ENCODE measurements around the gene OR5AP2. TPM values are rescaled to one million over a fixed set of nuclear protein-coding genes. Genes with fewer than 3 reads are reported as not detected.
"Not testable (repeated sequence)": the region's sequence is repeated elsewhere in the genome, so short reads cannot be mapped to it uniquely, and the experiment has no call there.

The OR5AP2 gene
- polyA plus RNA-seq, 2 of the 4 experiments (the other 2 are of a cell fraction), result not detected

DNA sequence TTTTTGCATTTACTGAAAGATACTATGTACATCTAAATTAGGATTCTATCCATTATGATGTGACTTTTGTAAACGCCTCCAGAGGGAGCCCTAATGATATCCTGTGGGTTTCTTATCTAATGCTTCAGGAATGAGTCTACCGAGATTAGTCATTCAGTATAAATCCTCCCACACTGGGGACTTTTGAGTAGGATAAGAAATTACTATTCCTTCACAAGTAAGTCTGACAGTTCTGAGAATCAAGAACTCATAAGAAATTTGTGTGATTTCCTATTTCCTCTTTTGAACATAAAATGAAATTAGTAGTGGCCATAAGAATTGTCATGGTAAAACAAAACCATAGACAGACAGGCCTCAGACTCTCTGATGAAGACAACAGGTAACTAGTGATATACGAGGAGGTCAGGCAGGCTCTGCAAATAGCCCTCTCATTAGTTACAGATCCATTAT is 17.6 kb downstream of the OR5AP2 start:
- POLR2A ChIA-PET, result no interaction called here
- TF ChIP-seq, protein P1, sequence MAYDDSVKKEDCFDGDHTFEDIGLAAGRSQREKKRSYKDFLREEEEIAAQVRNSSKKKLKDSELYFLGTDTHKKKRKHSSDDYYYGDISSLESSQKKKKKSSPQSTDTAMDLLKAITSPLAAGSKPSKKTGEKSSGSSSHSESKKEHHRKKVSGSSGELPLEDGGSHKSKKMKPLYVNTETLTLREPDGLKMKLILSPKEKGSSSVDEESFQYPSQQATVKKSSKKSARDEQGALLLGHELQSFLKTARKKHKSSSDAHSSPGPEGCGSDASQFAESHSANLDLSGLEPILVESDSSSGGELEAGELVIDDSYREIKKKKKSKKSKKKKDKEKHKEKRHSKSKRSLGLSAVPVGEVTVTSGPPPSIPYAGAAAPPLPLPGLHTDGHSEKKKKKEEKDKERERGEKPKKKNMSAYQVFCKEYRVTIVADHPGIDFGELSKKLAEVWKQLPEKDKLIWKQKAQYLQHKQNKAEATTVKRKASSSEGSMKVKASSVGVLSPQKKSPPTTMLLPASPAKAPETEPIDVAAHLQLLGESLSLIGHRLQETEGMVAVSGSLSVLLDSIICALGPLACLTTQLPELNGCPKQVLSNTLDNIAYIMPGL (CRISPR knock-in tag; IDR thresholded peaks at IDR 0.05; ENCODE audit: borderline replicate concordance), result no peak
- TF ChIP-seq FOSL2 (IDR thresholded peaks at IDR 0.05) (0 out of 2 replicates have a peak, but pooled peaks have one; percentile 29), FOSL2 (CRISPR knock-in tag; IDR thresholded peaks at IDR 0.05) (peak; percentile 82), RAD21 (conservative IDR thresholded peaks at IDR 0.05 in 1 of 2, IDR thresholded peaks at IDR 0.05 in 1 of 2) (peak; percentile 69 to 72), CTCF (IDR thresholded peaks at IDR 0.05) (peak; percentile 70), SMC3 (IDR thresholded peaks at IDR 0.05) (peak; percentile 81)
- peaks cover 3% of the 10 kb centered on the region; the same call in 1 of the 3 replicates for H3K4me1 ChIP-seq
- CTCF ChIA-PET, result interaction anchor here (0.9 to 6.2 kb wide), 10 partner anchors 10 to 626 kb away, joined by 3 to 54 read pairs (median 6); no protein-coding TSS in a partner anchor
- ATAC-seq, result peak; percentile 95 to 98
- peak; percentile 62 to 77 for DNase-seq (ENCODE audit: low read depth in 1 of 2, low spot score in 1 of 2)
- H3K27ac ChIP-seq, result no peak overlapping the region
- 5% methylated on average over 3 of the region's 3 CpGs for WGBS (ENCODE audit: missing lambda C conversion rate)
- peak overlapping the region; percentile 34; the same call in 1 of the 3 replicates for H3K4me2 ChIP-seq
- peak; percentile 77 for FAIRE-seq
- H3K4me3 ChIP-seq, result no peak overlapping the region
- no peaks in the 10 kb centered on the region for H3K9me3 ChIP-seq

- Histone ChIP-seq H3K4me2 (no peak overlapping the region), H3K4me1 (no peaks in the 10 kb centered on the region), H3K9me3 (no peaks in the 10 kb centered on the region), H3K27ac (no peak overlapping the region), H3K4me3 (no peak overlapping the region)
- no peak for FAIRE-seq
- ChIA-PET CTCF (no interaction called here), POLR2A (no interaction called here)
- ATAC-seq, result no peak
- 8% methylated on average over 1 of the region's 1 CpG for WGBS (ENCODE audit: missing lambda C conversion rate)
- no peak for DNase-seq (ENCODE audit: low read depth in 1 of 2, low spot score in 1 of 2)
- no peak for TF ChIP-seq EHF (CRISPR knock-in tag; IDR thresholded peaks at IDR 0.05)
- TF ChIP-seq NFE2L2 (conservative IDR thresholded peaks at IDR 0.05; ENCODE audit: low read length), result peak; percentile 54
Measured at GRCh38 chr11:56611174-56611573, 31.1 kb downstream of the OR5AP2 start.

GRCh38 chr11:56592088-56592717 is 50.0 kb downstream of the OR5AP2 start:
- ATAC-seq, CTCF ChIA-PET: not testable (repeated sequence)
- WGBS (ENCODE audit: missing lambda C conversion rate), result 57% methylated on average over 19 of the region's 20 CpGs

More at GRCh38 chr11:56592088-56592717, 50.0 kb downstream of the OR5AP2 start:
- H3K27ac ChIP-seq; FAIRE-seq; H3K9me3 ChIP-seq; H3K4me3 ChIP-seq; H3K4me1 ChIP-seq; DNase-seq (ENCODE audit: low read depth in 1 of 2, low spot score in 1 of 2); H3K4me2 ChIP-seq; POLR2A ChIA-PET: not testable (repeated sequence)

Small RNA genes lying within 50 kb of the gene (small RNA-seq; reads per million reads assigned to genes)
- 0 reads per million in 6 experiments for gene AP004245.1

Other genes with a start within 250 kb of the OR5AP2 start
- gene OR5AL1, start 229.7 kb downstream of the OR5AP2 start, polyA plus RNA-seq (2011; rRNA removed), result not detected in 2 replicates
- gene OR5AL1, start 229.7 kb downstream of the OR5AP2 start, polyA plus RNA-seq (2017; fragmentation: RNase III; extraction: RNeasy Plus Mini Kit Qiagen cat#74134 plus additional on column Dnase treatment), result not detected in 3 replicates
- gene OR5M3, start 169.1 kb downstream of the OR5AP2 start, polyA plus RNA-seq (2011; rRNA removed), result not detected in 2 replicates
- not detected in 3 replicates for gene OR5M3, start 169.1 kb downstream of the OR5AP2 start, polyA plus RNA-seq (2017; fragmentation: RNase III; extraction: RNeasy Plus Mini Kit Qiagen cat#74134 plus additional on column Dnase treatment)
- gene OR5M8, start 151.1 kb downstream of the OR5AP2 start, polyA plus RNA-seq (2011; rRNA removed), result not detected in 2 replicates
- not detected in 3 replicates for gene OR5M8, start 151.1 kb downstream of the OR5AP2 start, polyA plus RNA-seq (2017; fragmentation: RNase III; extraction: RNeasy Plus Mini Kit Qiagen cat#74134 plus additional on column Dnase treatment)
- gene OR5M11, start 99.2 kb downstream of the OR5AP2 start, polyA plus RNA-seq (2011; rRNA removed), result not detected in 2 replicates
- gene OR5M11, start 99.2 kb downstream of the OR5AP2 start, polyA plus RNA-seq (2017; fragmentation: RNase III; extraction: RNeasy Plus Mini Kit Qiagen cat#74134 plus additional on column Dnase treatment), result not detected in 3 replicates
- not detected in 2 replicates for gene OR5M10, start 64.7 kb downstream of the OR5AP2 start, polyA plus RNA-seq (2011; rRNA removed)
- gene OR5M10, start 64.7 kb downstream of the OR5AP2 start, polyA plus RNA-seq (2017; fragmentation: RNase III; extraction: RNeasy Plus Mini Kit Qiagen cat#74134 plus additional on column Dnase treatment), result not detected in 3 replicates
- not detected in 2 replicates for gene OR5M1, start 27.6 kb downstream of the OR5AP2 start, polyA plus RNA-seq (2011; rRNA removed)
- gene OR5M1, start 27.6 kb downstream of the OR5AP2 start, polyA plus RNA-seq (2017; fragmentation: RNase III; extraction: RNeasy Plus Mini Kit Qiagen cat#74134 plus additional on column Dnase treatment), result not detected in 3 replicates
- not detected in 2 replicates for gene OR5AR1, start 21.2 kb upstream of the OR5AP2 start, polyA plus RNA-seq (2011; rRNA removed)
- not detected in 3 replicates for gene OR5AR1, start 21.2 kb upstream of the OR5AP2 start, polyA plus RNA-seq (2017; fragmentation: RNase III; extraction: RNeasy Plus Mini Kit Qiagen cat#74134 plus additional on column Dnase treatment)
- gene OR9G1, start 56.7 kb upstream of the OR5AP2 start, polyA plus RNA-seq (2011; rRNA removed), result not detected in 2 replicates
- not detected in 3 replicates for gene OR9G1, start 56.7 kb upstream of the OR5AP2 start, polyA plus RNA-seq (2017; fragmentation: RNase III; extraction: RNeasy Plus Mini Kit Qiagen cat#74134 plus additional on column Dnase treatment)
- not detected in 2 replicates for gene OR9G4, start 106.3 kb upstream of the OR5AP2 start, polyA plus RNA-seq (2011; rRNA removed)
- gene OR9G4, start 106.3 kb upstream of the OR5AP2 start, polyA plus RNA-seq (2017; fragmentation: RNase III; extraction: RNeasy Plus Mini Kit Qiagen cat#74134 plus additional on column Dnase treatment), result not detected in 3 replicates

Measured in A549 (cell line).